ENCODE results near the gene CSMD2. TPM values are rescaled to one million over a fixed set of nuclear protein-coding genes. Genes with fewer than 3 reads are reported as not detected.

The CSMD2 gene
- total RNA-seq, 1 experiment from 2014 or later: 0.22 TPM

DNA sequence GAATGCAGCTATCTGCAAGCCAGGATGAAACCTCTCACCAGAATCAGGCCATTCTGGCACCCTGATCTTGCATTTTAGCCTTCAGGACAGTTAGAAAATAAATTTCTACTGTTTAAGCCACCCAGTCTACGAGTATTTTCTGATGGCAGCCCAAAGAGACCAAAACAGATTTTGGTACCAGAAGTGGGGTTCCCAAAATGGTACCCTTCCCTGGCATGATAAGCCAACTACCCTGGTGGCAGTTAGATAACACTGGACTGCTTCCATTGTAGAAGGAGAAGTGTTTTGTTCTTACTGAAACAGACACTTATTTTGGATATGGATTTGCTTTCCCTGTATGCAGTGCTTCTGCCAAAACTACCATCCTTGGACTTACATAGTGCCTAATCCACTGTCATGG lies 115.0 kb downstream of the CSMD2 start:
- BruUV-seq (replicated peaks): no TSS peak
- CTCF ChIA-PET: interaction anchor here (1.0 kb wide), 1 partner anchor 35 kb away, joined by 3 read pairs; no protein-coding TSS in a partner anchor

More for the DNA sequence above, 115.0 kb downstream of the CSMD2 start:
- no peak for DNase-seq (ENCODE audit: low read depth, low spot score)
- Histone ChIP-seq H4K20me1 (ENCODE audit: insufficient read depth) (no peaks in the 10 kb centered on the region), H3K9me3 (ENCODE audit: control insufficient read depth in 1 of 2, insufficient read depth in 1 of 2, low read depth in 1 of 2, low read length in 2 of 2) (no peaks in the 10 kb centered on the region; a peak in 1 of 4 replicates), H2AFZ (ENCODE audit: low read depth, low read length, poor library complexity, severe bottlenecking) (no peak overlapping the region), H3K4me2 (ENCODE audit: low read length) (no peak overlapping the region), H3K79me2 (ENCODE audit: insufficient read depth, low read length) (no peaks in the 10 kb centered on the region), H3K4me3 (replicated peaks in 1 of 2; ENCODE audit: low read depth in 1 of 2, low read length in 2 of 2) (no peak overlapping the region), H3K4me1 (ENCODE audit: control insufficient read depth in 1 of 2, insufficient read depth in 2 of 2, low read length in 2 of 2) (no peaks in the 10 kb centered on the region), H3K36me3 (ENCODE audit: control insufficient read depth in 1 of 2, insufficient read depth in 2 of 2, low read length in 2 of 2) (no peaks in the 10 kb centered on the region), H3K27me3 (ENCODE audit: insufficient read depth, low read length) (peaks cover 23% of the 10 kb centered on the region; the same call in 1 of the 2 replicates), H3K27ac (ENCODE audit: low read depth, low read length) (no peak overlapping the region), H3K9ac (ENCODE audit: low read length) (no peak overlapping the region), H3K9me2 (ENCODE audit: insufficient read depth) (no peaks in the 10 kb centered on the region)
- intact Hi-C loops (cut with micrococcal nuclease): no loop called here
- ChIA-PET POLR2A (no interaction called here), RAD21 (ENCODE audit: low non-redundant PET in 1 of 2, low total read pairs in 2 of 2, uncharacterized antibody in 2 of 2, unreplicated experiment in 2 of 2) (no interaction called here)
- TF ChIP-seq ZNF274 (IDR thresholded peaks at IDR 0.05; ENCODE audit: low read depth, low read length): no peak
- TF ChIP-seq EZH2phosphoT487 (IDR thresholded peaks at IDR 0.05; ENCODE audit: borderline replicate concordance): no peak
- no peak for TF ChIP-seq POLR2AphosphoS5 (IDR thresholded peaks at IDR 0.05; ENCODE audit: low read depth, low read length)
- no peak for TF ChIP-seq EGR1 (IDR thresholded peaks at IDR 0.05; ENCODE audit: low read depth)
- TF ChIP-seq EZH2 (IDR thresholded peaks at IDR 0.05): no peak
- TF ChIP-seq, protein P1, sequence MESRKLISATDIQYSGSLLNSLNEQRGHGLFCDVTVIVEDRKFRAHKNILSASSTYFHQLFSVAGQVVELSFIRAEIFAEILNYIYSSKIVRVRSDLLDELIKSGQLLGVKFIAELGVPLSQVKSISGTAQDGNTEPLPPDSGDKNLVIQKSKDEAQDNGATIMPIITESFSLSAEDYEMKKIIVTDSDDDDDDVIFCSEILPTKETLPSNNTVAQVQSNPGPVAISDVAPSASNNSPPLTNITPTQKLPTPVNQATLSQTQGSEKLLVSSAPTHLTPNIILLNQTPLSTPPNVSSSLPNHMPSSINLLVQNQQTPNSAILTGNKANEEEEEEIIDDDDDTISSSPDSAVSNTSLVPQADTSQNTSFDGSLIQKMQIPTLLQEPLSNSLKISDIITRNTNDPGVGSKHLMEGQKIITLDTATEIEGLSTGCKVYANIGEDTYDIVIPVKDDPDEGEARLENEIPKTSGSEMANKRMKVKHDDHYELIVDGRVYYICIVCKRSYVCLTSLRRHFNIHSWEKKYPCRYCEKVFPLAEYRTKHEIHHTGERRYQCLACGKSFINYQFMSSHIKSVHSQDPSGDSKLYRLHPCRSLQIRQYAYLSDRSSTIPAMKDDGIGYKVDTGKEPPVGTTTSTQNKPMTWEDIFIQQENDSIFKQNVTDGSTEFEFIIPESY (IDR thresholded peaks at IDR 0.05; ENCODE audit: extremely low read depth, insufficient replicate concordance, low read length): no peak
- no peak for TF ChIP-seq YY1 (IDR thresholded peaks at IDR 0.05; ENCODE audit: extremely low read depth, insufficient replicate concordance, low read depth, low read length)
- TF ChIP-seq JUND (IDR thresholded peaks at IDR 0.05): no peak
- TF ChIP-seq SP1 (IDR thresholded peaks at IDR 0.05; ENCODE audit: low read depth): no peak
- no peak for TF ChIP-seq SIN3A (IDR thresholded peaks at IDR 0.05; ENCODE audit: low read depth)
- no peak for TF ChIP-seq ZFX (IDR thresholded peaks at IDR 0.05)
- no peak for TF ChIP-seq CBX3 (IDR thresholded peaks at IDR 0.05; ENCODE audit: low read depth)
- TF ChIP-seq ELF1 (IDR thresholded peaks at IDR 0.05; ENCODE audit: borderline replicate concordance, low read depth): no peak
- TF ChIP-seq, protein P2, sequence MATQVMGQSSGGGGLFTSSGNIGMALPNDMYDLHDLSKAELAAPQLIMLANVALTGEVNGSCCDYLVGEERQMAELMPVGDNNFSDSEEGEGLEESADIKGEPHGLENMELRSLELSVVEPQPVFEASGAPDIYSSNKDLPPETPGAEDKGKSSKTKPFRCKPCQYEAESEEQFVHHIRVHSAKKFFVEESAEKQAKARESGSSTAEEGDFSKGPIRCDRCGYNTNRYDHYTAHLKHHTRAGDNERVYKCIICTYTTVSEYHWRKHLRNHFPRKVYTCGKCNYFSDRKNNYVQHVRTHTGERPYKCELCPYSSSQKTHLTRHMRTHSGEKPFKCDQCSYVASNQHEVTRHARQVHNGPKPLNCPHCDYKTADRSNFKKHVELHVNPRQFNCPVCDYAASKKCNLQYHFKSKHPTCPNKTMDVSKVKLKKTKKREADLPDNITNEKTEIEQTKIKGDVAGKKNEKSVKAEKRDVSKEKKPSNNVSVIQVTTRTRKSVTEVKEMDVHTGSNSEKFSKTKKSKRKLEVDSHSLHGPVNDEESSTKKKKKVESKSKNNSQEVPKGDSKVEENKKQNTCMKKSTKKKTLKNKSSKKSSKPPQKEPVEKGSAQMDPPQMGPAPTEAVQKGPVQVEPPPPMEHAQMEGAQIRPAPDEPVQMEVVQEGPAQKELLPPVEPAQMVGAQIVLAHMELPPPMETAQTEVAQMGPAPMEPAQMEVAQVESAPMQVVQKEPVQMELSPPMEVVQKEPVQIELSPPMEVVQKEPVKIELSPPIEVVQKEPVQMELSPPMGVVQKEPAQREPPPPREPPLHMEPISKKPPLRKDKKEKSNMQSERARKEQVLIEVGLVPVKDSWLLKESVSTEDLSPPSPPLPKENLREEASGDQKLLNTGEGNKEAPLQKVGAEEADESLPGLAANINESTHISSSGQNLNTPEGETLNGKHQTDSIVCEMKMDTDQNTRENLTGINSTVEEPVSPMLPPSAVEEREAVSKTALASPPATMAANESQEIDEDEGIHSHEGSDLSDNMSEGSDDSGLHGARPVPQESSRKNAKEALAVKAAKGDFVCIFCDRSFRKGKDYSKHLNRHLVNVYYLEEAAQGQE (IDR thresholded peaks at IDR 0.05; ENCODE audit: low read depth): no peak
- TF ChIP-seq SRF (IDR thresholded peaks at IDR 0.05; ENCODE audit: low read depth): no peak
- TF ChIP-seq FOSL1 (IDR thresholded peaks at IDR 0.05; ENCODE audit: low read depth): no peak
- TF ChIP-seq, protein P3, sequence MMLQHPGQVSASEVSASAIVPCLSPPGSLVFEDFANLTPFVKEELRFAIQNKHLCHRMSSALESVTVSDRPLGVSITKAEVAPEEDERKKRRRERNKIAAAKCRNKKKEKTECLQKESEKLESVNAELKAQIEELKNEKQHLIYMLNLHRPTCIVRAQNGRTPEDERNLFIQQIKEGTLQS (IDR thresholded peaks at IDR 0.05): no peak
- TF ChIP-seq CEBPB (IDR thresholded peaks at IDR 0.05; ENCODE audit: low read depth): no peak
- no peak for TF ChIP-seq POLR2A (IDR thresholded peaks at IDR 0.05; ENCODE audit: borderline replicate concordance, extremely low read depth, insufficient read depth, insufficient read length)
- ATAC-seq: no peak
